HepG2 (cell line): ENCODE data around the gene FOSL2. TPM values are rescaled to one million over a fixed set of nuclear protein-coding genes. Genes with fewer than 3 reads are reported as not detected.
A peak's percentile ranks its signal among the peaks of the same experiment; 100 is the strongest.

ENCODE experiments used
- ATAC-seq: fragments of 200-7000 bp; cut with Tn5 transposase; 3 replicates; pipeline ENCODE4 v1.9.1; 2020; ENCODE audit warnings: mild to moderate bottlenecking, moderate library complexity
- BruUV-seq: library from RNA; stranded (reverse); fragments of 400-500 nt; replicated peaks from 2 replicates; lab custom pipeline; 2021; lab: Mats Ljungman, UMichigan
- CTCF ChIA-PET: fragments of 300-600 bp; formaldehyde crosslinking; extraction: SDS; loops from one replicate; lab custom pipeline; 2021; ENCODE audit warnings: low total read pairs, inconsistent platforms, low intra/inter-chr PET ratio; lab: Yijun Ruan, JAX
- POLR2A ChIA-PET: fragments of 350-600 bp; sonication (Branson Sonifier 250); formaldehyde crosslinking; loops from one replicate; lab custom pipeline; 2020; ENCODE audit warnings: antibody characterized with exemption, inconsistent platforms; lab: Yijun Ruan, JAX
- DNase-seq: peaks from one replicate; pipeline ENCODE4 v3.0.0-alpha.2; 2015; ENCODE audit warnings: low spot score
- FAIRE-seq: peaks from 3 replicates; lab custom pipeline; 2011; peaks lifted over from hg19 to GRCh38; lab: Jason Lieb, UNC
- H2AFZ ChIP-seq: one replicate; pipeline ENCODE4 v1.6.1; 2011; ENCODE audit warnings: low read length, inconsistent platforms
- H3K27ac ChIP-seq: fragments of 300-600 bp; 3 replicates; pipeline ENCODE4 v1.8.0; 2011; ENCODE audit warnings: mixed run types, mild to moderate bottlenecking, mixed read lengths, low read length, inconsistent platforms; ENCODE audit not compliant: insufficient read depth; ENCODE audit errors: extremely low read length
- H3K27me3 ChIP-seq, 2 experiments: fragments of 200-600 bp in 1 of 2; 2 replicates in 1 of 2; 3 replicates in 1 of 2; pipeline versions ENCODE4 v1.6.0 to v1.8.0; 2011; ENCODE audit warnings: low read length in 2 of 2, mild to moderate bottlenecking in 2 of 2, moderate library complexity in 2 of 2, inconsistent platforms in 1 of 2; ENCODE audit not compliant: insufficient read depth in 2 of 2, control insufficient read depth in 1 of 2
- H3K36me3 ChIP-seq, 2 experiments: fragments of 200-600 bp in 1 of 2; replicated peaks in 1 of 2; 2 replicates in 1 of 2; 3 replicates in 1 of 2; pipeline versions ENCODE4 v1.5.1 to v1.8.0; 2011; ENCODE audit warnings: low read length in 2 of 2, inconsistent platforms in 1 of 2; ENCODE audit not compliant: insufficient read depth in 2 of 2, control insufficient read depth in 1 of 2
- H3K4me1 ChIP-seq: 2 replicates; pipeline ENCODE4 v1.5.1; 2012; ENCODE audit warnings: low read length, inconsistent platforms; ENCODE audit not compliant: insufficient read depth
- H3K4me2 ChIP-seq: 2 replicates; pipeline ENCODE4 v1.6.0; 2011; ENCODE audit warnings: low read depth, low read length, inconsistent platforms
- H3K4me3 ChIP-seq, 3 experiments: fragments of 200-600 bp in 1 of 3; sonication (generic), shearing (Covaris generic) in 1 of 3; replicated peaks in 1 of 3; 2 replicates each; pipeline ENCODE4 v1.5.1; 2011 to 2016; ENCODE audit warnings: low read length in 3 of 3, inconsistent platforms in 2 of 3, low read depth in 2 of 3, mild to moderate bottlenecking in 2 of 3, control low read depth in 1 of 3, mixed read lengths in 1 of 3; ENCODE audit not compliant: insufficient read depth in 1 of 3
- H3K79me2 ChIP-seq: one replicate; pipeline ENCODE4 v1.6.1; 2011; ENCODE audit warnings: low read length, inconsistent platforms; ENCODE audit not compliant: insufficient read depth
- H3K9ac ChIP-seq: 2 replicates; pipeline ENCODE4 v1.6.0; 2011; ENCODE audit warnings: mild to moderate bottlenecking, low read depth, low read length, inconsistent platforms; ENCODE audit not compliant: insufficient read depth
- H3K9me3 ChIP-seq: 2 replicates; pipeline ENCODE4 v1.5.1; 2012; ENCODE audit warnings: mild to moderate bottlenecking, low read length
- H4K20me1 ChIP-seq: 2 replicates; pipeline ENCODE4 v1.6.0; 2011; ENCODE audit warnings: inconsistent platforms, mild to moderate bottlenecking, low read length, moderate library complexity; ENCODE audit not compliant: insufficient read depth
- CEBPG ChIP-seq: IDR thresholded peaks from 2 replicates; pipeline ENCODE4 v1.6.1; 2016
- KLF11 ChIP-seq: IDR thresholded peaks from 2 replicates; pipeline ENCODE4 v1.6.1; 2016; ENCODE audit warnings: missing compliant biosample characterization
- MXD4 ChIP-seq: IDR thresholded peaks from 2 replicates; pipeline ENCODE4 v1.6.1; 2016; ENCODE audit warnings: mild to moderate bottlenecking, missing biosample characterization, missing genetic modification reagents
- ZNF547 ChIP-seq: sonication (generic); formaldehyde crosslinking; IDR thresholded peaks from 2 replicates; pipeline ENCODE4 v1.5.1; 2020; ENCODE audit warnings: mild to moderate bottlenecking, missing genetic modification reagents
- ZNF558 ChIP-seq: sonication (generic); formaldehyde crosslinking; IDR thresholded peaks from 2 replicates; pipeline ENCODE4 v1.9.0; 2022; ENCODE audit warnings: mild to moderate bottlenecking, missing genetic modification reagents, borderline replicate concordance
- ZNF850 ChIP-seq: sonication (generic); formaldehyde crosslinking; conservative IDR thresholded peaks from 2 replicates; pipeline ENCODE4 v1.9.0; 2021; ENCODE audit warnings: mild to moderate bottlenecking, missing genetic modification reagents
- WGBS: methylation state at CpG from one replicate; pipeline ENCODE4 v1.1.6; 2017; ENCODE audit warnings: low lambda C conversion rate; 5-methylcytosine and 5-hydroxymethylcytosine counted together
- in situ Hi-C: cut with HindIII; loops from 2 replicates; pipeline ENCODE4 v1.10.0; 2017; ENCODE audit warnings: low pct_unique_long_range_greater_than_20kb; ENCODE audit not compliant: extremely low pct_ligation_motif_present
- intact Hi-C: fragments of 100-400 bp; cut with micrococcal nuclease; formaldehyde crosslinking; loops from one replicate; pipeline ENCODE4 v1.10.0; 2022; ENCODE audit not compliant: unreplicated experiment
- polyA plus RNA-seq, 8 experiments: library from polyadenylated mRNA; depleted of rRNA in 3 of 8; stranded (reverse) in 7 of 8; unstranded in 1 of 8; fragments of >200 nt; fragmentation: Illumina TruSeq in 4 of 8; extraction: Trizol in 4 of 8; gene quantifications; 2 replicates each; pipeline versions ENCODE4 v1.2.1 to v1.2.3, GENCODE V29; 2011 to 2016; ENCODE audit warnings: low read depth in 4 of 8, missing spikeins in 1 of 8, mixed read lengths in 1 of 8; ENCODE audit not compliant: insufficient read depth in 1 of 8
- total RNA-seq, 5 experiments: library from RNA; depleted of rRNA; stranded (reverse); fragments of >200 nt; fragmentation: Illumina TruSeq; extraction: Trizol; gene quantifications; 2 replicates each; pipeline ENCODE4 v1.2.3, GENCODE V29; 2016; ENCODE audit warnings: low read depth in 1 of 5
- TF ChIP-seq, protein P1 (sequence below): fragments of 450-650 bp; IDR thresholded peaks from 2 replicates; pipeline ENCODE4 v1.6.1; 2016
- TF ChIP-seq, protein P2 (sequence below): sonication (generic); formaldehyde crosslinking; IDR thresholded peaks from 2 replicates; pipeline ENCODE4 v1.5.1; 2020; ENCODE audit warnings: mild to moderate bottlenecking, missing genetic modification reagents, moderate library complexity

Gene FOSL2
- total and polyA plus RNA-seq, 2 of the 13 experiments (the other 11 are each of a cell fraction or from before 2014, with no cell fraction given), result 3.4 to 18.1 TPM

GRCh38 chr2:28377984-28378678, 14.5 kb upstream of the FOSL2 start (continued):
- TF ChIP-seq, protein P1, sequence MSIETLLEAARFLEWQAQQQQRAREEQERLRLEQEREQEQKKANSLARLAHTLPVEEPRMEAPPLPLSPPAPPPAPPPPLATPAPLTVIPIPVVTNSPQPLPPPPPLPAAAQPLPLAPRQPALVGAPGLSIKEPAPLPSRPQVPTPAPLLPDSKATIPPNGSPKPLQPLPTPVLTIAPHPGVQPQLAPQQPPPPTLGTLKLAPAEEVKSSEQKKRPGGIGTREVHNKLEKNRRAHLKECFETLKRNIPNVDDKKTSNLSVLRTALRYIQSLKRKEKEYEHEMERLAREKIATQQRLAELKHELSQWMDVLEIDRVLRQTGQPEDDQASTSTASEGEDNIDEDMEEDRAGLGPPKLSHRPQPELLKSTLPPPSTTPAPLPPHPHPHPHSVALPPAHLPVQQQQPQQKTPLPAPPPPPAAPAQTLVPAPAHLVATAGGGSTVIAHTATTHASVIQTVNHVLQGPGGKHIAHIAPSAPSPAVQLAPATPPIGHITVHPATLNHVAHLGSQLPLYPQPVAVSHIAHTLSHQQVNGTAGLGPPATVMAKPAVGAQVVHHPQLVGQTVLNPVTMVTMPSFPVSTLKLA, result no peak
- TF ChIP-seq KLF11 (CRISPR knock-in tag), result no peak
- 0 out of 2 replicates have a peak, but pooled peaks have one; percentile 15 for TF ChIP-seq CEBPG

DNA sequence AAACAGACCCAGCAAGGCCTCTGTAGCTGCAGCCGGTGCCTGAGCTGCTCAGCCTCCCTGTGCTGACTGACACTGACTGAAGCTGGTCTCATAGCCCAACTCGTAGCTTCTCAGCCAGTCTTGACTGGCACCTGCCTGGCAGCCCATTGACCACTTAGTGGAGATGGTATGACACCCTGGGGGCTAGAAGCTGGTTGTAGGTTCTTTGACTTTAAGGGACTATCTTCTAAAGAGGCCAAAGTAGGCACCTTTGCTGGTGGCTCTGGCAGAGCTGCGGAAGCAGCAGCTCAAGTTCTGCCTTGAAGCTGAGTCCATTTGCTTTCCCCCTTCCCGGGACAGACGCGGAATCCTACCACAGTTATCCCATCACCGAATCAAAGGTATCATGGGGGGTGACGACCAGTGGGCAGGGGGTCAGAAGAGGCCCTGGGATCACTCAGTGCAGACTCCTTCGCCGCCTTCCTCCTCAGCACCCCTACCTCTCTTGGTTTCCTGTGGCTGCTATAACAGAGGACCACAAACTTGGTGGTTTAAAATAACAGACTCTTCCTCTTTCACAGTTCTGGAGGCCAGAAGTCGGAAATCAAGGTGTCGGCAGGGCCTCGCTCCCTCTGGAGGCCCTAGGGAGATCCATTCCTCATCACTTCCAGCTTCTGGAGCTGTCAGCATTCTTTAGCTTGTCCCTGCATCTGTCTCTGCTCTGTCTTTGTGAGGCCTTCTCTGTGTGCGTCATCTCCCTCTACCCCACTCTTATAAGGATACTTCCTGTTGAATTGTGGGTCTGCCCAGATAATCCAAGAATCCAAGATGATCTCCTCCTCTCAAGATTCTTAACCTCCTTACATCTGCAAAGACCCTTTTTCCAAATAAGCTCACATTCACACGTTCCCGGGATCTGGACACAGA, 13.7 kb upstream of the FOSL2 start:
- H3K36me3 ChIP-seq, result no peaks in the 10 kb centered on the region
- DNase-seq (no peak), ATAC-seq (peak; percentile 25; the same call in 2 of the 3 replicates), FAIRE-seq (no peak)
- no peak overlapping the region for H3K27ac ChIP-seq
- H3K27me3 ChIP-seq, result peaks cover 5 to 69% of the 10 kb centered on the region in 2 experiments; a peak in 4 of 5 replicates
- no peak overlapping the region for H3K9ac ChIP-seq
- POLR2A ChIA-PET, result interaction anchor here (0.8 to 2.3 kb wide), 2 partner anchors 11 to 14 kb away, joined by 3 to 11 read pairs; partner anchors contain the start of gene FOSL2
- H3K4me3 ChIP-seq, result no peak overlapping the region; a peak in 1 of 6 replicates
- no peaks in the 10 kb centered on the region for H4K20me1 ChIP-seq
- peaks cover 46% of the 10 kb centered on the region for H3K4me1 ChIP-seq
- H3K9me3 ChIP-seq, result no peaks in the 10 kb centered on the region
- intact Hi-C loops, result no loop called here
- WGBS, result 45% methylated on average over 16 of the region's 16 CpGs
- H3K4me2 ChIP-seq, result peak overlapping the region; percentile 60; the same call in 1 of the 2 replicates
- CTCF ChIA-PET, result no interaction called here
- in situ Hi-C loops, result no loop called here
- no TSS peak for BruUV-seq
- no peaks in the 10 kb centered on the region for H3K79me2 ChIP-seq
- TF ChIP-seq ZNF850 (CRISPR knock-in tag) (no peak), ZNF558 (CRISPR knock-in tag) (no peak), ZNF547 (0 out of 2 replicates have a peak, but pooled peaks have one; percentile 7), MXD4 (CRISPR knock-in tag) (no peak)
- TF ChIP-seq, protein P2, sequence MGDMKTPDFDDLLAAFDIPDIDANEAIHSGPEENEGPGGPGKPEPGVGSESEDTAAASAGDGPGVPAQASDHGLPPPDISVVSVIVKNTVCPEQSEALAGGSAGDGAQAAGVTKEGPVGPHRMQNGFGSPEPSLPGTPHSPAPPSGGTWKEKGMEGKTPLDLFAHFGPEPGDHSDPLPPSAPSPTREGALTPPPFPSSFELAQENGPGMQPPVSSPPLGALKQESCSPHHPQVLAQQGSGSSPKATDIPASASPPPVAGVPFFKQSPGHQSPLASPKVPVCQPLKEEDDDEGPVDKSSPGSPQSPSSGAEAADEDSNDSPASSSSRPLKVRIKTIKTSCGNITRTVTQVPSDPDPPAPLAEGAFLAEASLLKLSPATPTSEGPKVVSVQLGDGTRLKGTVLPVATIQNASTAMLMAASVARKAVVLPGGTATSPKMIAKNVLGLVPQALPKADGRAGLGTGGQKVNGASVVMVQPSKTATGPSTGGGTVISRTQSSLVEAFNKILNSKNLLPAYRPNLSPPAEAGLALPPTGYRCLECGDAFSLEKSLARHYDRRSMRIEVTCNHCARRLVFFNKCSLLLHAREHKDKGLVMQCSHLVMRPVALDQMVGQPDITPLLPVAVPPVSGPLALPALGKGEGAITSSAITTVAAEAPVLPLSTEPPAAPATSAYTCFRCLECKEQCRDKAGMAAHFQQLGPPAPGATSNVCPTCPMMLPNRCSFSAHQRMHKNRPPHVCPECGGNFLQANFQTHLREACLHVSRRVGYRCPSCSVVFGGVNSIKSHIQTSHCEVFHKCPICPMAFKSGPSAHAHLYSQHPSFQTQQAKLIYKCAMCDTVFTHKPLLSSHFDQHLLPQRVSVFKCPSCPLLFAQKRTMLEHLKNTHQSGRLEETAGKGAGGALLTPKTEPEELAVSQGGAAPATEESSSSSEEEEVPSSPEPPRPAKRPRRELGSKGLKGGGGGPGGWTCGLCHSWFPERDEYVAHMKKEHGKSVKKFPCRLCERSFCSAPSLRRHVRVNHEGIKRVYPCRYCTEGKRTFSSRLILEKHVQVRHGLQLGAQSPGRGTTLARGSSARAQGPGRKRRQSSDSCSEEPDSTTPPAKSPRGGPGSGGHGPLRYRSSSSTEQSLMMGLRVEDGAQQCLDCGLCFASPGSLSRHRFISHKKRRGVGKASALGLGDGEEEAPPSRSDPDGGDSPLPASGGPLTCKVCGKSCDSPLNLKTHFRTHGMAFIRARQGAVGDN, result 0 out of 2 replicates have a peak, but pooled peaks have one; percentile 2
- no peak overlapping the region for H2AFZ ChIP-seq
